ENCODE results near the gene RETSAT. TPM values are rescaled to one million over a fixed set of nuclear protein-coding genes. Genes with fewer than 3 reads are reported as not detected.

RETSAT gene
- total RNA-seq, 1 experiment from 2014 or later: 28.4 TPM

DNA sequence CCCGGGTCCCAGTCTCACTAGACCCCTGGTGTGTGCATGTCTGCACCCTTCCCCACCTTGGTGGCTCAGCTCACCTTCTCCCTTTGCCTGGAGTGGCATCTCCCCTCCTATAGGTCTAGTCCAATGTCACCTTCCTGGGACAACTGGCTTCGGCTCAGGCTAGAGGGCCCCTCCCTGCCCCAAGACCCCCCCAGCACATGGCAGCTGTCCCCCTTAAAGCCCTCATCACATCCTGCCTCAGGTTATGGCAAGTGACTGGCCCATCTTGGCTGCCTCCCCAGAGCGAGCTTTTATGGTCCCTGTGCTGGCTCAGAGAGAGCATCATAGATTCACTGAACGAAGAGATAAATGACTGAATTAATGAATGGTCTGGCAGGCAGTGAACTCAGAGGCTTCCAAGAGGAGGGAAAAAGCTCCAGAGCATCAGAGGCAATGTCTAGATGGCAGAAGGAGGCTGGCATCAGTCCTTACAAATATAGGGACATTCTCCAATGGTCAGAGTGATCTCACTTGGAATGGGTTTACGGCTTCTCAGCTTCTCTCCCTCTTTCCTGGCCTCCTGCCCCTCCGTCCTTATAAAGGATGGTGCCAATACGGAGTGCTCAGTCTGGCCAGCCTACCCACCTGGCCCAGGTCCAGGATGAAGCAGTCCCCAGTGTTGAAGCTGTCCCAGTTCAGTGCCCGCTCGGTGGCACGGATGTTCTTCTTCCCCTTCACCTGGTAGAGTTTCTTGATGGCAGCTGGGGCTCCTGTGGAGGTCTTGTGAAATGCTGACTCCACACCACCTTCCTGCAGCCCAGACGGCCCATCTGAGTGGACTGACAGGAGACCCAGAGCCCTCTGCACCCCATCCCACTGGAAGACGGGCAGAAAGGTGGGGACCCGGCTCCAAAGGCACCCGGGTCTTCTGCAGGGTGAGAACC lies 46.5 kb upstream of the RETSAT start:
- H3K27me3 ChIP-seq (replicated peaks; ENCODE audit: insufficient read depth, low read depth, low read length, poor library complexity): no peaks in the 10 kb centered on the region
- no peak overlapping the region for H3K4me3 ChIP-seq (ENCODE audit: low read depth, low read length, poor library complexity, severe bottlenecking)
- no peaks in the 10 kb centered on the region for H3K9me3 ChIP-seq (ENCODE audit: low read depth, low read length, poor library complexity, severe bottlenecking)
- ChIA-PET POLR2A (ENCODE audit: low non-redundant PET) (interaction anchor here (0.6 kb wide), 1 partner anchor 327 kb away, joined by 3 read pairs; no protein-coding TSS in a partner anchor), CTCF (no interaction called here)
- no peak for DNase-seq (ENCODE audit: low spot score)
- H3K27ac ChIP-seq (ENCODE audit: low read depth, low read length, poor library complexity, severe bottlenecking): no peak overlapping the region
- no peak for TF ChIP-seq EZH2 (IDR thresholded peaks at IDR 0.05; ENCODE audit: borderline replicate concordance, low read depth, low read length, poor library complexity, severe bottlenecking)
- TF ChIP-seq, protein P1, sequence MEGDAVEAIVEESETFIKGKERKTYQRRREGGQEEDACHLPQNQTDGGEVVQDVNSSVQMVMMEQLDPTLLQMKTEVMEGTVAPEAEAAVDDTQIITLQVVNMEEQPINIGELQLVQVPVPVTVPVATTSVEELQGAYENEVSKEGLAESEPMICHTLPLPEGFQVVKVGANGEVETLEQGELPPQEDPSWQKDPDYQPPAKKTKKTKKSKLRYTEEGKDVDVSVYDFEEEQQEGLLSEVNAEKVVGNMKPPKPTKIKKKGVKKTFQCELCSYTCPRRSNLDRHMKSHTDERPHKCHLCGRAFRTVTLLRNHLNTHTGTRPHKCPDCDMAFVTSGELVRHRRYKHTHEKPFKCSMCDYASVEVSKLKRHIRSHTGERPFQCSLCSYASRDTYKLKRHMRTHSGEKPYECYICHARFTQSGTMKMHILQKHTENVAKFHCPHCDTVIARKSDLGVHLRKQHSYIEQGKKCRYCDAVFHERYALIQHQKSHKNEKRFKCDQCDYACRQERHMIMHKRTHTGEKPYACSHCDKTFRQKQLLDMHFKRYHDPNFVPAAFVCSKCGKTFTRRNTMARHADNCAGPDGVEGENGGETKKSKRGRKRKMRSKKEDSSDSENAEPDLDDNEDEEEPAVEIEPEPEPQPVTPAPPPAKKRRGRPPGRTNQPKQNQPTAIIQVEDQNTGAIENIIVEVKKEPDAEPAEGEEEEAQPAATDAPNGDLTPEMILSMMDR (conservative IDR thresholded peaks at IDR 0.05; ENCODE audit: low read depth, low read length): no peak
- BruUV-seq (replicated peaks): no TSS peak
- H3K4me1 ChIP-seq (ENCODE audit: insufficient read depth, low read length, poor library complexity, severe bottlenecking): peaks cover 6% of the 10 kb centered on the region
- H3K36me3 ChIP-seq (ENCODE audit: insufficient read depth, low read length, poor library complexity, severe bottlenecking): peaks cover 15% of the 10 kb centered on the region
- intact Hi-C loops (cut with micrococcal nuclease; ENCODE audit: unreplicated experiment): no loop called here

DNA sequence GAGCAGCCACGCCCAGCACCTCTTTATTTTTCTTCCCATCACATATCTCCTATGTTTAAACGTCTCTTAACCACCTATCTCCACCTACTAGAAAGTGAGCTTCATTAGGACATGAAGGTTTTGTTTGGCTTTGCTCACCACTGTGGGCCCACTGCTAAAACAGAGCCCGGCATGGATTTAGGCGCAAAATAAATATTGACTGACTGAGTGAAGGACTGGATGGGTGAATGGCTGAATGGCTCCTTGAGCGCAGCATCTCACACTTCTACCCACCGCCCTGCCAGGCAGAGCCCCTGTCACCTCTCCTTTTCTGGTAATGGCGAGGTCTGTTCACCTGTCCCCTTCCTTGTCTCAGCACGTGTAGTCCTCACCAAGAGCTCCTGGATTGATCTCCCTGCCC lies 45.7 kb upstream of the RETSAT start:
- ChIA-PET CTCF (no interaction called here), POLR2A (ENCODE audit: low non-redundant PET) (no interaction called here)
- TF ChIP-seq, protein P1 (conservative IDR thresholded peaks at IDR 0.05; ENCODE audit: low read depth, low read length): no peak
- TF ChIP-seq EZH2 (IDR thresholded peaks at IDR 0.05; ENCODE audit: borderline replicate concordance, low read depth, low read length, poor library complexity, severe bottlenecking): no peak
- peaks cover 15% of the 10 kb centered on the region for H3K36me3 ChIP-seq (ENCODE audit: insufficient read depth, low read length, poor library complexity, severe bottlenecking)
- no peak overlapping the region for H3K4me3 ChIP-seq (ENCODE audit: low read depth, low read length, poor library complexity, severe bottlenecking)
- peaks cover 4% of the 10 kb centered on the region for H3K4me1 ChIP-seq (ENCODE audit: insufficient read depth, low read length, poor library complexity, severe bottlenecking)
- H3K27ac ChIP-seq (ENCODE audit: low read depth, low read length, poor library complexity, severe bottlenecking): no peak overlapping the region
- no peak for DNase-seq (ENCODE audit: low spot score)
- BruUV-seq (replicated peaks): no TSS peak
- intact Hi-C loops (cut with micrococcal nuclease; ENCODE audit: unreplicated experiment): no loop called here
- no peaks in the 10 kb centered on the region for H3K9me3 ChIP-seq (ENCODE audit: low read depth, low read length, poor library complexity, severe bottlenecking)
- H3K27me3 ChIP-seq (replicated peaks; ENCODE audit: insufficient read depth, low read depth, low read length, poor library complexity): no peaks in the 10 kb centered on the region

- BruUV-seq (replicated peaks): no TSS peak
- DNase-seq (ENCODE audit: low spot score): no peak
- H3K36me3 ChIP-seq (ENCODE audit: insufficient read depth, low read length, poor library complexity, severe bottlenecking): peaks cover 12% of the 10 kb centered on the region
- H3K9me3 ChIP-seq (ENCODE audit: low read depth, low read length, poor library complexity, severe bottlenecking): no peaks in the 10 kb centered on the region
- ChIA-PET POLR2A (ENCODE audit: low non-redundant PET) (no interaction called here), CTCF (no interaction called here)
- H3K4me1 ChIP-seq (ENCODE audit: insufficient read depth, low read length, poor library complexity, severe bottlenecking): no peaks in the 10 kb centered on the region
- TF ChIP-seq, protein P1 (conservative IDR thresholded peaks at IDR 0.05; ENCODE audit: low read depth, low read length): no peak
- no peak for TF ChIP-seq EZH2 (IDR thresholded peaks at IDR 0.05; ENCODE audit: borderline replicate concordance, low read depth, low read length, poor library complexity, severe bottlenecking)
- intact Hi-C loops (cut with micrococcal nuclease; ENCODE audit: unreplicated experiment): no loop called here
- no peak overlapping the region for H3K27ac ChIP-seq (ENCODE audit: low read depth, low read length, poor library complexity, severe bottlenecking)
- no peaks in the 10 kb centered on the region for H3K27me3 ChIP-seq (replicated peaks; ENCODE audit: insufficient read depth, low read depth, low read length, poor library complexity)
- no peak overlapping the region for H3K4me3 ChIP-seq (ENCODE audit: low read depth, low read length, poor library complexity, severe bottlenecking)
These were observed 44.8 kb upstream of the RETSAT start for GRCh38 chr2:85399183-85399455.

Data from A673 (cell line).